ENCODE data around the gene P2RX1. TPM values are rescaled to one million over a fixed set of nuclear protein-coding genes. Genes with fewer than 3 reads are reported as not detected.
"Not testable (repeated sequence)": the region's sequence is repeated elsewhere in the genome, so short reads cannot be mapped to it uniquely, and the experiment has no call there.

Gene P2RX1
- total RNA-seq, 1 donor from 2014 or later = not detected

DNA sequence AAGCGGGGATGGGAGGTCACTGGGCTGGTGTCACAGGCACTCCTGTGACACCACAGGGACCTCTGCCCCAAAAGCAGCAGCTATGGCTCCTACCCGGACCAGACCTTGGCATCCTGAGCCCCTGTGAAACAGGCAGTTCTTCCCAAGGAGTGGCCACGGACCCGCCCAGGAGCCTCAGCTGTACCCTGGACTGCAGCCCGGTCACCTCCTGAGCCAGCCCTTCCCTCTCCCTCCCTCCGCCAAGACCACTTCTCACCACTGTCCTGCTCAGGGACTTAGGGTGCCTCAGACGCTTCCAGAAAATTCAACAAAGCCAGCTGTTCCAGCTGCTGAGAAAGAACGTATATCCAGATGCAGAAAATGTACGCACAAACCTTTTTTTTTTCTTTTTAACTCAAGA, 56.3 kb downstream of the P2RX1 start:
- no peaks in the 10 kb centered on the region for H3K9me3 Mint-ChIP-seq (ENCODE audit: unreplicated experiment)
- H3K27me3 Mint-ChIP-seq (ENCODE audit: unreplicated experiment) = no peaks in the 10 kb centered on the region
- no peak overlapping the region for H3K27ac Mint-ChIP-seq (ENCODE audit: unreplicated experiment)
- peaks cover 2% of the 10 kb centered on the region for H3K4me1 Mint-ChIP-seq (ENCODE audit: unreplicated experiment)
- no peak overlapping the region for H3K4me3 Mint-ChIP-seq (ENCODE audit: unreplicated experiment)
- H3K36me3 Mint-ChIP-seq (ENCODE audit: unreplicated experiment) = no peaks in the 10 kb centered on the region
- DNase-seq (ENCODE audit: extremely low spot score, unreplicated experiment) = no peak
- TF ChIP-seq, protein P1, sequence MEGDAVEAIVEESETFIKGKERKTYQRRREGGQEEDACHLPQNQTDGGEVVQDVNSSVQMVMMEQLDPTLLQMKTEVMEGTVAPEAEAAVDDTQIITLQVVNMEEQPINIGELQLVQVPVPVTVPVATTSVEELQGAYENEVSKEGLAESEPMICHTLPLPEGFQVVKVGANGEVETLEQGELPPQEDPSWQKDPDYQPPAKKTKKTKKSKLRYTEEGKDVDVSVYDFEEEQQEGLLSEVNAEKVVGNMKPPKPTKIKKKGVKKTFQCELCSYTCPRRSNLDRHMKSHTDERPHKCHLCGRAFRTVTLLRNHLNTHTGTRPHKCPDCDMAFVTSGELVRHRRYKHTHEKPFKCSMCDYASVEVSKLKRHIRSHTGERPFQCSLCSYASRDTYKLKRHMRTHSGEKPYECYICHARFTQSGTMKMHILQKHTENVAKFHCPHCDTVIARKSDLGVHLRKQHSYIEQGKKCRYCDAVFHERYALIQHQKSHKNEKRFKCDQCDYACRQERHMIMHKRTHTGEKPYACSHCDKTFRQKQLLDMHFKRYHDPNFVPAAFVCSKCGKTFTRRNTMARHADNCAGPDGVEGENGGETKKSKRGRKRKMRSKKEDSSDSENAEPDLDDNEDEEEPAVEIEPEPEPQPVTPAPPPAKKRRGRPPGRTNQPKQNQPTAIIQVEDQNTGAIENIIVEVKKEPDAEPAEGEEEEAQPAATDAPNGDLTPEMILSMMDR (IDR thresholded peaks at IDR 0.05) = no peak

GRCh38 chr17:3857261-3858105, 58.8 kb downstream of the P2RX1 start:
- H3K27ac Mint-ChIP-seq (ENCODE audit: unreplicated experiment) = no peak overlapping the region
- no peaks in the 10 kb centered on the region for H3K36me3 Mint-ChIP-seq (ENCODE audit: unreplicated experiment)
- H3K27me3 Mint-ChIP-seq (ENCODE audit: unreplicated experiment) = peaks cover 6% of the 10 kb centered on the region
- no peaks in the 10 kb centered on the region for H3K4me1 Mint-ChIP-seq (ENCODE audit: unreplicated experiment)
- no peaks in the 10 kb centered on the region for H3K9me3 Mint-ChIP-seq (ENCODE audit: unreplicated experiment)
- no peak for DNase-seq (ENCODE audit: extremely low spot score, unreplicated experiment)
- H3K4me3 Mint-ChIP-seq (ENCODE audit: unreplicated experiment) = no peak overlapping the region
- TF ChIP-seq, protein P1 (IDR thresholded peaks at IDR 0.05) = no peak

GRCh38 chr17:3854204-3854603, 62.1 kb downstream of the P2RX1 start:
- not testable (repeated sequence) for H3K4me3 Mint-ChIP-seq (ENCODE audit: unreplicated experiment); H3K9me3 Mint-ChIP-seq (ENCODE audit: unreplicated experiment); H3K36me3 Mint-ChIP-seq (ENCODE audit: unreplicated experiment); H3K4me1 Mint-ChIP-seq (ENCODE audit: unreplicated experiment); H3K27ac Mint-ChIP-seq (ENCODE audit: unreplicated experiment); DNase-seq (ENCODE audit: extremely low spot score, unreplicated experiment)
- peaks cover 18% of the 10 kb centered on the region for H3K27me3 Mint-ChIP-seq (ENCODE audit: unreplicated experiment)

GRCh38 chr17:3852561-3852960, 63.7 kb downstream of the P2RX1 start:
- no peak for DNase-seq (ENCODE audit: extremely low spot score, unreplicated experiment)
- peaks cover 20% of the 10 kb centered on the region for H3K27me3 Mint-ChIP-seq (ENCODE audit: unreplicated experiment)
- no peak overlapping the region for H3K4me3 Mint-ChIP-seq (ENCODE audit: unreplicated experiment)
- no peaks in the 10 kb centered on the region for H3K9me3 Mint-ChIP-seq (ENCODE audit: unreplicated experiment)
- H3K27ac Mint-ChIP-seq (ENCODE audit: unreplicated experiment) = no peak overlapping the region
- TF ChIP-seq, protein P1 (IDR thresholded peaks at IDR 0.05) = no peak
- no peaks in the 10 kb centered on the region for H3K4me1 Mint-ChIP-seq (ENCODE audit: unreplicated experiment)
- no peaks in the 10 kb centered on the region for H3K36me3 Mint-ChIP-seq (ENCODE audit: unreplicated experiment)

- Mint-ChIP-seq H3K36me3 (ENCODE audit: unreplicated experiment) (no peaks in the 10 kb centered on the region), H3K27ac (ENCODE audit: unreplicated experiment) (no peak overlapping the region), H3K4me3 (ENCODE audit: unreplicated experiment) (no peak overlapping the region), H3K4me1 (ENCODE audit: unreplicated experiment) (peaks cover 4% of the 10 kb centered on the region), H3K9me3 (ENCODE audit: unreplicated experiment) (no peaks in the 10 kb centered on the region), H3K27me3 (ENCODE audit: unreplicated experiment) (peaks cover 20% of the 10 kb centered on the region)
- TF ChIP-seq, protein P1 (IDR thresholded peaks at IDR 0.05) = no peak
- no peak for DNase-seq (ENCODE audit: extremely low spot score, unreplicated experiment)
These were observed 64.7 kb downstream of the P2RX1 start for GRCh38 chr17:3851461-3852100.

Data from osteocyte (in vitro differentiated cells).